K562 (cell line): ENCODE measurements around the gene EIF3I. TPM values are rescaled to one million over a fixed set of nuclear protein-coding genes. Genes with fewer than 3 reads are reported as not detected.

Source experiments
- BCOR ChIP-seq: fragments of 450-650 bp; IDR thresholded peaks from 2 replicates; pipeline ENCODE4 v1.6.1; 2016
- CEBPG ChIP-seq, 3 experiments: fragments of 200-800 bp in 1 of 3; sonication (Bioruptor generic) in 1 of 3; sonication (generic) in 1 of 3; formaldehyde crosslinking in 1 of 3; IDR thresholded peaks in 2 of 3; conservative IDR thresholded peaks in 1 of 3; 2 replicates each; pipeline versions ENCODE4 v1.6.1 to v1.8.0; 2016 to 2022; ENCODE audit warnings: missing compliant biosample characterization in 2 of 3, missing genetic modification characterization in 2 of 3, mild to moderate bottlenecking in 1 of 3, missing genetic modification reagents in 1 of 3
- GTF2F1 ChIP-seq: IDR thresholded peaks from 2 replicates; pipeline ENCODE4 v1.6.1; 2011; ENCODE audit warnings: low read depth, low read length, improper control_type of control experiment
- HNRNPUL1 ChIP-seq: fragments of 200-400 bp; formaldehyde crosslinking; IDR thresholded peaks from 2 replicates; pipeline ENCODE4 v1.6.1; 2017; ENCODE audit warnings: low read length
- MTF1 ChIP-seq: fragments of 250-450 bp; sonication (Bioruptor Pico); IDR thresholded peaks from 2 replicates; pipeline ENCODE4 v1.9.0; 2021; ENCODE audit warnings: moderate library complexity, mild to moderate bottlenecking, inconsistent platforms, borderline replicate concordance
- RBFOX2 ChIP-seq: fragments of 200-400 bp; formaldehyde crosslinking; IDR thresholded peaks from 2 replicates; pipeline ENCODE4 v1.6.1; 2017; ENCODE audit warnings: low read depth, mild to moderate bottlenecking, low read length, moderate library complexity
- TCF7L2 ChIP-seq: fragments of 150-350 bp; IDR thresholded peaks from 2 replicates; pipeline ENCODE4 v1.6.1; 2016; ENCODE audit warnings: low read depth, mild to moderate bottlenecking, low read length, moderate library complexity
- ZEB2 ChIP-seq: fragments of 450-650 bp; IDR thresholded peaks from 2 replicates; pipeline ENCODE4 v1.6.1; 2016
- ZFX ChIP-seq: sonication (generic); formaldehyde crosslinking; IDR thresholded peaks from 2 replicates; pipeline ENCODE4 v1.8.0; 2022; ENCODE audit warnings: mild to moderate bottlenecking, missing genetic modification reagents, moderate library complexity
- ZNF445 ChIP-seq: fragments of 250-450 bp; sonication (Bioruptor Pico); IDR thresholded peaks from 2 replicates; pipeline ENCODE4 v1.4.0; 2020; ENCODE audit warnings: low read depth, mild to moderate bottlenecking, moderate library complexity
- polyA plus RNA-seq, 8 experiments: library from polyadenylated mRNA; depleted of rRNA in 4 of 8; stranded (reverse) in 5 of 8; unstranded in 3 of 8; fragments of >200 nt; fragmentation: Nextera tagmentation in 2 of 8; fragmentation: Illumina TruSeq in 1 of 8; extraction: Ambion mirVana in 2 of 8; extraction: Trizol in 1 of 8; gene quantifications; 2 replicates each; pipeline versions ENCODE4 v1.2.1 to v1.2.3, GENCODE V29; 2011 to 2014; ENCODE audit warnings: inconsistent platforms in 1 of 8, missing spikeins in 1 of 8
- total RNA-seq, 7 experiments: library from RNA; depleted of rRNA in 6 of 7; stranded (reverse); fragments of >200 nt in 6 of 7; fragmentation: Illumina TruSeq in 2 of 7; extraction: Trizol in 2 of 7; gene quantifications; 2 replicates each; pipeline versions ENCODE4 v1.2.1 to v1.2.3, GENCODE V29; 2011 to 2021; ENCODE audit warnings: low replicate concordance in 1 of 7
- TF ChIP-seq, protein P1 (sequence below): sonication (generic); formaldehyde crosslinking; IDR thresholded peaks from 2 replicates; pipeline ENCODE4 v1.8.0; 2023; ENCODE audit warnings: mild to moderate bottlenecking, missing genetic modification reagents
- TF ChIP-seq, protein P2 (sequence below): fragments of 450-650 bp; IDR thresholded peaks from 2 replicates; pipeline ENCODE4 v1.6.1; 2016
- TF ChIP-seq, protein P3 (sequence below): fragments of 450-650 bp; IDR thresholded peaks from 2 replicates; pipeline ENCODE4 v1.6.1; 2016; ENCODE audit warnings: antibody characterized with exemption
- TF ChIP-seq, protein P4 (sequence below): sonication (generic); formaldehyde crosslinking; IDR thresholded peaks from 2 replicates; pipeline ENCODE4 v1.8.1; 2023; ENCODE audit warnings: mild to moderate bottlenecking, missing genetic modification reagents, moderate library complexity
- TF ChIP-seq, protein P5 (sequence below): IDR thresholded peaks from 2 replicates; pipeline ENCODE4 v1.6.1; 2012; ENCODE audit warnings: low read depth, low read length, improper control_type of control experiment, borderline replicate concordance

EIF3I gene
- total and polyA plus RNA-seq, 9 of the 15 experiments (the other 6 are each of a cell fraction or from before 2014, with no cell fraction given), result 414 to 1,526 (median 635) TPM

DNA sequence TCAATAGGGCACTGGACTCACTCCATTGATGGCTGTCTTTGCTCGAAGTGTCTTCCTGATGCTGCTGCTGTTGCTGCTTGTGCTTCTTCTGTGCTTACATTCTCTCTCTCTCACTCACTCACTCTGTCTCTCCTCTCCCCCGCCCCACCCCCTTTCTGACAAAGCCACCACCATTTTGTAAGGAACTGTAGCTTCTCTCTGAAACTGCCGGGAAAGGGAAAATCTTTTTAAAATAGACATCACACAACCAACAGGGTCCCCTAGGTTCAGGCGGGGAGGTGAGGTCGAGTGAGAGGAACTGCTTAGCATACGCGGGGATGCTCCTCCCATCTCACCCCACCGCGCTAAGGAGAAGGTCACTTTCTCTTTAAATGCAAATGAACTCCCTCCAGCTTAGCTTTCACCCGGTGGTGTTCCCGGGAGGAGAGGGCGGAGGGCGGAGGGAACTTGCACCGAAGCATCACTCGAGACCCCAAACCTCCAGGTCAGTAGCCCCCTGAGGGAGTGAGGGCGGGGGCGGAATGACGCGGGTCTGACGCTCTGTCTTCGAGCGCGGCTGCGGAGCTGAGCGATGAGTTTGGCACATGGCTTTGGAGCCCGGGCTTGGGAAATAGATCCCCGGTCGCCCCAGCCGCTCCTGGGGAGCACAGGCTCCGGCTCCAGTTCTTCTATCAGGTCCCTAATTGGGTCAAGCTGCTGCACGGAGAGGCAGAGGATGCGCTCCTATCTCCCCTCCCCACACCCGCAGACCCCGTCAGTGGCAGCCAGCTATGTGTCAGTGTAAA, 21.8 kb upstream of the EIF3I start, which contains the start of gene CCDC28B (continued):
- TF ChIP-seq, protein P1, sequence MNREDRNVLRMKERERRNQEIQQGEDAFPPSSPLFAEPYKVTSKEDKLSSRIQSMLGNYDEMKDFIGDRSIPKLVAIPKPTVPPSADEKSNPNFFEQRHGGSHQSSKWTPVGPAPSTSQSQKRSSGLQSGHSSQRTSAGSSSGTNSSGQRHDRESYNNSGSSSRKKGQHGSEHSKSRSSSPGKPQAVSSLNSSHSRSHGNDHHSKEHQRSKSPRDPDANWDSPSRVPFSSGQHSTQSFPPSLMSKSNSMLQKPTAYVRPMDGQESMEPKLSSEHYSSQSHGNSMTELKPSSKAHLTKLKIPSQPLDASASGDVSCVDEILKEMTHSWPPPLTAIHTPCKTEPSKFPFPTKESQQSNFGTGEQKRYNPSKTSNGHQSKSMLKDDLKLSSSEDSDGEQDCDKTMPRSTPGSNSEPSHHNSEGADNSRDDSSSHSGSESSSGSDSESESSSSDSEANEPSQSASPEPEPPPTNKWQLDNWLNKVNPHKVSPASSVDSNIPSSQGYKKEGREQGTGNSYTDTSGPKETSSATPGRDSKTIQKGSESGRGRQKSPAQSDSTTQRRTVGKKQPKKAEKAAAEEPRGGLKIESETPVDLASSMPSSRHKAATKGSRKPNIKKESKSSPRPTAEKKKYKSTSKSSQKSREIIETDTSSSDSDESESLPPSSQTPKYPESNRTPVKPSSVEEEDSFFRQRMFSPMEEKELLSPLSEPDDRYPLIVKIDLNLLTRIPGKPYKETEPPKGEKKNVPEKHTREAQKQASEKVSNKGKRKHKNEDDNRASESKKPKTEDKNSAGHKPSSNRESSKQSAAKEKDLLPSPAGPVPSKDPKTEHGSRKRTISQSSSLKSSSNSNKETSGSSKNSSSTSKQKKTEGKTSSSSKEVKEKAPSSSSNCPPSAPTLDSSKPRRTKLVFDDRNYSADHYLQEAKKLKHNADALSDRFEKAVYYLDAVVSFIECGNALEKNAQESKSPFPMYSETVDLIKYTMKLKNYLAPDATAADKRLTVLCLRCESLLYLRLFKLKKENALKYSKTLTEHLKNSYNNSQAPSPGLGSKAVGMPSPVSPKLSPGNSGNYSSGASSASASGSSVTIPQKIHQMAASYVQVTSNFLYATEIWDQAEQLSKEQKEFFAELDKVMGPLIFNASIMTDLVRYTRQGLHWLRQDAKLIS, result 0 out of 2 replicates have a peak, but pooled peaks have one; percentile 56
- TF ChIP-seq RBFOX2 (peak; percentile 61), GTF2F1 (peak; percentile 26; the same call in 1 of the 2 replicates), ZNF445 (CRISPR knock-in tag) (0 out of 2 replicates have a peak, but pooled peaks have one; percentile 44), MTF1 (CRISPR knock-in tag) (no peak), HNRNPUL1 (no peak), ZEB2 (0 out of 2 replicates have a peak, but pooled peaks have one; percentile 14), TCF7L2 (no peak), CEBPG (CRISPR knock-in tag; IDR thresholded peaks at IDR 0.05) (no peak; the same call in none of the 2 replicates), CEBPG (tag; conservative IDR thresholded peaks at IDR 0.05 in 1 of 2, IDR thresholded peaks at IDR 0.05 in 1 of 2) (no peak), BCOR (no peak), ZFX (0 out of 2 replicates have a peak, but pooled peaks have one; percentile 24)
- TF ChIP-seq, protein P2, sequence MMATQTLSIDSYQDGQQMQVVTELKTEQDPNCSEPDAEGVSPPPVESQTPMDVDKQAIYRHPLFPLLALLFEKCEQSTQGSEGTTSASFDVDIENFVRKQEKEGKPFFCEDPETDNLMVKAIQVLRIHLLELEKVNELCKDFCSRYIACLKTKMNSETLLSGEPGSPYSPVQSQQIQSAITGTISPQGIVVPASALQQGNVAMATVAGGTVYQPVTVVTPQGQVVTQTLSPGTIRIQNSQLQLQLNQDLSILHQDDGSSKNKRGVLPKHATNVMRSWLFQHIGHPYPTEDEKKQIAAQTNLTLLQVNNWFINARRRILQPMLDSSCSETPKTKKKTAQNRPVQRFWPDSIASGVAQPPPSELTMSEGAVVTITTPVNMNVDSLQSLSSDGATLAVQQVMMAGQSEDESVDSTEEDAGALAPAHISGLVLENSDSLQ, result peak; percentile 34; the same call in 1 of the 2 replicates
- TF ChIP-seq, protein P3, sequence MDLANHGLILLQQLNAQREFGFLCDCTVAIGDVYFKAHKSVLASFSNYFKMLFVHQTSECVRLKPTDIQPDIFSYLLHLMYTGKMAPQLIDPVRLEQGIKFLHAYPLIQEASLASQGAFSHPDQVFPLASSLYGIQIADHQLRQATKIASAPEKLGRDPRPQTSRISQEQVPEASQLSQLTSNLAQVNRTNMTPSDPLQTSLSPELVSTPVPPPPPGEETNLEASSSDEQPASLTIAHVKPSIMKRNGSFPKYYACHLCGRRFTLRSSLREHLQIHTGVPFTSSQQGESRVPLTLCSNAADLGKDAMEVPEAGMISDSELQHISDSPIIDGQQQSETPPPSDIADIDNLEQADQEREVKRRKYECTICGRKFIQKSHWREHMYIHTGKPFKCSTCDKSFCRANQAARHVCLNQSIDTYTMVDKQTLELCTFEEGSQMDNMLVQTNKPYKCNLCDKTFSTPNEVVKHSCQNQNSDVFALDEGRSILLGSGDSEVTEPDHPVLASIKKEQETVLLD, result no peak
- TF ChIP-seq, protein P4, sequence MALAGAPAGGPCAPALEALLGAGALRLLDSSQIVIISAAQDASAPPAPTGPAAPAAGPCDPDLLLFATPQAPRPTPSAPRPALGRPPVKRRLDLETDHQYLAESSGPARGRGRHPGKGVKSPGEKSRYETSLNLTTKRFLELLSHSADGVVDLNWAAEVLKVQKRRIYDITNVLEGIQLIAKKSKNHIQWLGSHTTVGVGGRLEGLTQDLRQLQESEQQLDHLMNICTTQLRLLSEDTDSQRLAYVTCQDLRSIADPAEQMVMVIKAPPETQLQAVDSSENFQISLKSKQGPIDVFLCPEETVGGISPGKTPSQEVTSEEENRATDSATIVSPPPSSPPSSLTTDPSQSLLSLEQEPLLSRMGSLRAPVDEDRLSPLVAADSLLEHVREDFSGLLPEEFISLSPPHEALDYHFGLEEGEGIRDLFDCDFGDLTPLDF (CRISPR knock-in tag), result peak; percentile 42; the same call in 1 of the 2 replicates
- TF ChIP-seq, protein P5, sequence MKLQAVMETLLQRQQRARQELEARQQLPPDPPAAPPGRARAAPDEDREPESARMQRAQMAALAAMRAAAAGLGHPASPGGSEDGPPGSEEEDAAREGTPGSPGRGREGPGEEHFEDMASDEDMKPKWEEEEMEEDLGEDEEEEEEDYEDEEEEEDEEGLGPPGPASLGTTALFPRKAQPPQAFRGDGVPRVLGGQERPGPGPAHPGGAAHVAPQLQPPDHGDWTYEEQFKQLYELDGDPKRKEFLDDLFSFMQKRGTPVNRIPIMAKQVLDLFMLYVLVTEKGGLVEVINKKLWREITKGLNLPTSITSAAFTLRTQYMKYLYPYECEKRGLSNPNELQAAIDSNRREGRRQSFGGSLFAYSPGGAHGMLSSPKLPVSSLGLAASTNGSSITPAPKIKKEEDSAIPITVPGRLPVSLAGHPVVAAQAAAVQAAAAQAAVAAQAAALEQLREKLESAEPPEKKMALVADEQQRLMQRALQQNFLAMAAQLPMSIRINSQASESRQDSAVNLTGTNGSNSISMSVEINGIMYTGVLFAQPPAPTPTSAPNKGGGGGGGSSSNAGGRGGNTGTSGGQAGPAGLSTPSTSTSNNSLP, result no peak
